BJ (cell line): Measurements from ENCODE around the gene TMEM200A. TPM values are rescaled to one million over a fixed set of nuclear protein-coding genes. Genes with fewer than 3 reads are reported as not detected.

ENCODE experiments used
- CTCF ChIA-PET: fragments of 350-600 bp; formaldehyde crosslinking; extraction: SDS; loops from one replicate; lab custom pipeline; 2021; ENCODE audit warnings: antibody characterized with exemption, inconsistent platforms; lab: Yijun Ruan, JAX
- POLR2A ChIA-PET: fragments of 300-600 bp; sonication (Branson Sonifier 250); formaldehyde crosslinking; extraction: SDS; loops from one replicate; lab custom pipeline; 2021; ENCODE audit warnings: antibody characterized with exemption; lab: Charles Lee
- DNase-seq: peaks from one replicate; pipeline ENCODE4 v3.0.0-alpha.2; 2011; ENCODE audit warnings: low read depth
- H3K27me3 ChIP-seq: 2 replicates; pipeline ENCODE4 v1.6.0; 2011; ENCODE audit warnings: low read length; ENCODE audit not compliant: control insufficient read depth, insufficient read depth
- H3K36me3 ChIP-seq: 2 replicates; pipeline ENCODE4 v1.5.1; 2011; ENCODE audit warnings: low read length; ENCODE audit not compliant: control insufficient read depth, insufficient read depth
- H3K4me3 ChIP-seq: 2 replicates; pipeline ENCODE4 v1.5.1; 2011; ENCODE audit warnings: low read depth, mild to moderate bottlenecking, control low read depth, low read length
- CTCF ChIP-seq: IDR thresholded peaks from 2 replicates; pipeline ENCODE4 v1.5.1; 2011; ENCODE audit warnings: low read depth, mild to moderate bottlenecking, control low read depth, inconsistent platforms, low read length, moderate library complexity; ENCODE audit not compliant: insufficient read depth
- polyA plus RNA-seq: library from polyadenylated mRNA; depleted of rRNA; stranded (reverse); fragments of >200 nt; gene quantifications from 2 replicates; pipeline ENCODE4 v1.2.3, GENCODE V29; 2011; rRNA removed

Gene TMEM200A
- polyA plus RNA-seq, 1 experiment, result 6.0 TPM

- H3K4me3 ChIP-seq, result no peak overlapping the region
- TF ChIP-seq CTCF, result no peak
- no peaks in the 10 kb centered on the region for H3K36me3 ChIP-seq
- ChIA-PET POLR2A (no interaction called here), CTCF (interaction anchor here (0.6 kb wide), 1 partner anchor 59 kb away, joined by 3 read pairs; no protein-coding TSS in a partner anchor)
- no peaks in the 10 kb centered on the region for H3K27me3 ChIP-seq
- DNase-seq, result no peak
These were observed 123.7 kb downstream of the TMEM200A start for GRCh38 chr6:130489514-130489913.

Other genes with a start within 250 kb of the TMEM200A start
- gene SAMD3, start 143.1 kb upstream of the TMEM200A start, polyA plus RNA-seq, result 0.40 and 0.48 TPM in 2 replicates